ENCODE data around the gene MVK. TPM values are rescaled to one million over a fixed set of nuclear protein-coding genes. Genes with fewer than 3 reads are reported as not detected.

Gene MVK
- total and polyA plus RNA-seq, 2 experiments from 2014 or later, result 18.3 to 34.3 TPM

- TF ChIP-seq CTCF (IDR thresholded peaks at IDR 0.05; ENCODE audit: poor library complexity), result no peak
- no peak for TF ChIP-seq EZH2phosphoT487 (IDR thresholded peaks at IDR 0.05; ENCODE audit: low read depth, severe bottlenecking, unreplicated experiment)
- no peak for TF ChIP-seq EZH2 (IDR thresholded peaks at IDR 0.05; ENCODE audit: borderline replicate concordance)
- peaks cover 23% of the 10 kb centered on the region for H3K27me3 ChIP-seq
Observed at GRCh38 chr12:109619002-109619604, 45.5 kb downstream of the MVK start.

GRCh38 chr12:109621211-109621694 lies 47.7 kb downstream of the MVK start:
- DNase-seq (ENCODE audit: low spot score), result no peak
- H3K4me1 ChIP-seq (ENCODE audit: insufficient read depth), result peaks cover 4% of the 10 kb centered on the region
- H4K20me1 ChIP-seq (ENCODE audit: insufficient read depth, poor library complexity, severe bottlenecking), result no peaks in the 10 kb centered on the region
- TF ChIP-seq EZH2 (IDR thresholded peaks at IDR 0.05; ENCODE audit: borderline replicate concordance), result no peak
- 40% methylated on average over 1 of the region's 1 CpG for WGBS (ENCODE audit: low lambda C conversion rate, missing lambda C conversion rate)
- H3K4me2 ChIP-seq, result no peak overlapping the region
- no peak overlapping the region for H2AFZ ChIP-seq
- no peaks in the 10 kb centered on the region for H3K9me3 ChIP-seq (ENCODE audit: low read depth)
- no peak overlapping the region for H3K4me3 ChIP-seq
- H3K27ac ChIP-seq, result no peak overlapping the region
- peaks cover 16% of the 10 kb centered on the region for H3K27me3 ChIP-seq
- no peaks in the 10 kb centered on the region for H3K79me2 ChIP-seq
- no peaks in the 10 kb centered on the region for H3K9me2 ChIP-seq (replicated peaks; ENCODE audit: insufficient read depth)
- no peaks in the 10 kb centered on the region for H3K36me3 ChIP-seq (replicated peaks; ENCODE audit: insufficient read depth, low read depth)

More at GRCh38 chr12:109619002-109619604, 45.5 kb downstream of the MVK start:
- Histone ChIP-seq H3K9me3 (ENCODE audit: low read depth) (no peaks in the 10 kb centered on the region), H3K36me3 (replicated peaks; ENCODE audit: insufficient read depth, low read depth) (no peaks in the 10 kb centered on the region), H3K79me2 (no peaks in the 10 kb centered on the region), H3K27ac (no peak overlapping the region), H3K4me3 (no peak overlapping the region), H4K20me1 (ENCODE audit: insufficient read depth, poor library complexity, severe bottlenecking) (no peaks in the 10 kb centered on the region), H3K9me2 (replicated peaks; ENCODE audit: insufficient read depth) (no peaks in the 10 kb centered on the region), H2AFZ (no peak overlapping the region), H3K4me1 (ENCODE audit: insufficient read depth) (peaks cover 4% of the 10 kb centered on the region), H3K4me2 (no peak overlapping the region)
- 93% methylated on average over 8 of the region's 8 CpGs for WGBS (ENCODE audit: low lambda C conversion rate, missing lambda C conversion rate)
- no peak for DNase-seq (ENCODE audit: low spot score)

GRCh38 chr12:109621901-109622364 lies 48.3 kb downstream of the MVK start:
- Histone ChIP-seq H2AFZ (no peak overlapping the region), H3K4me1 (ENCODE audit: insufficient read depth) (peaks cover 4% of the 10 kb centered on the region), H3K9me3 (ENCODE audit: low read depth) (no peaks in the 10 kb centered on the region), H3K27ac (no peak overlapping the region), H3K4me3 (no peak overlapping the region), H3K27me3 (peaks cover 10% of the 10 kb centered on the region), H4K20me1 (ENCODE audit: insufficient read depth, poor library complexity, severe bottlenecking) (no peaks in the 10 kb centered on the region), H3K4me2 (peak overlapping the region; percentile 44), H3K36me3 (replicated peaks; ENCODE audit: insufficient read depth, low read depth) (no peaks in the 10 kb centered on the region), H3K79me2 (no peaks in the 10 kb centered on the region), H3K9me2 (replicated peaks; ENCODE audit: insufficient read depth) (no peaks in the 10 kb centered on the region)
- 50% methylated on average over 22 of the region's 22 CpGs for WGBS (ENCODE audit: low lambda C conversion rate, missing lambda C conversion rate)
- TF ChIP-seq EZH2 (IDR thresholded peaks at IDR 0.05; ENCODE audit: borderline replicate concordance), result no peak
- TF ChIP-seq CTCF (IDR thresholded peaks at IDR 0.05; ENCODE audit: poor library complexity), result no peak
- no peak for TF ChIP-seq EZH2phosphoT487 (IDR thresholded peaks at IDR 0.05; ENCODE audit: low read depth, severe bottlenecking, unreplicated experiment)
- no peak for DNase-seq (ENCODE audit: low spot score)

GRCh38 chr12:109624467-109624866 lies 50.9 kb downstream of the MVK start:
- peaks cover 4% of the 10 kb centered on the region for H3K27me3 ChIP-seq
- peak; percentile 26 for DNase-seq (ENCODE audit: low spot score)
- H3K9me2 ChIP-seq (replicated peaks; ENCODE audit: insufficient read depth), result no peaks in the 10 kb centered on the region
- no peak overlapping the region for H3K4me2 ChIP-seq
- H3K4me3 ChIP-seq, result no peak overlapping the region
- no peak for TF ChIP-seq EZH2phosphoT487 (IDR thresholded peaks at IDR 0.05; ENCODE audit: low read depth, severe bottlenecking, unreplicated experiment)
- TF ChIP-seq EZH2 (IDR thresholded peaks at IDR 0.05; ENCODE audit: borderline replicate concordance), result no peak
- TF ChIP-seq CTCF (IDR thresholded peaks at IDR 0.05; ENCODE audit: poor library complexity), result no peak
- no peaks in the 10 kb centered on the region for H4K20me1 ChIP-seq (ENCODE audit: insufficient read depth, poor library complexity, severe bottlenecking)
- 82% methylated on average over 8 of the region's 8 CpGs for WGBS (ENCODE audit: low lambda C conversion rate, missing lambda C conversion rate)
- H3K79me2 ChIP-seq, result no peaks in the 10 kb centered on the region
- H3K27ac ChIP-seq, result no peak overlapping the region
- no peaks in the 10 kb centered on the region for H3K36me3 ChIP-seq (replicated peaks; ENCODE audit: insufficient read depth, low read depth)
- H3K9me3 ChIP-seq (ENCODE audit: low read depth), result no peaks in the 10 kb centered on the region
- H3K4me1 ChIP-seq (ENCODE audit: insufficient read depth), result peaks cover 4% of the 10 kb centered on the region
- no peak overlapping the region for H2AFZ ChIP-seq
